HG03097 (cell line): ENCODE results near the gene TSPAN13.

Experiments used
- ATAC-seq: cut with Tn5 transposase; IDR thresholded peaks from one replicate; pipeline ENCODE4 v1.9.1; 2021; ENCODE audit not compliant: unreplicated experiment, low FRiP score

Gene TSPAN13

DNA sequence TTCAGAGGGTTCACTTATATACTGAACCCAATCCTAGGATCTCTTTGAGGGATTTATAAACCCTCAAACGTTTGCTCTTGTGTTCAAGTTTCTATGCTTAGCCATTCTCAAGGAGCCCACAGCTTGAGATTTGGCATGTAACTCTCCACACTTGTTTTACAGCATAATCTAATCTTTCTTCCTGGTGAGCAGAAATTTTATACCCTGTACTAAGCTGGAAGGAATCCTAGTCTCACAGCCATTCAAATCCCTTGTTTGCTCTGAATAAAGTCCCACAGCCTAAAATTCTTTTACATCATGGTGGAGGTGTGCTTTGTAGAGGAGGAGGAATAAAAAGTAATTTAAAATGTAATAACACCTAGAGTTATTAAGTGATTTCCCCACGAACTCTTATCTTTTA is 56.6 kb downstream of the TSPAN13 start:
- ATAC-seq, result no peak

DNA sequence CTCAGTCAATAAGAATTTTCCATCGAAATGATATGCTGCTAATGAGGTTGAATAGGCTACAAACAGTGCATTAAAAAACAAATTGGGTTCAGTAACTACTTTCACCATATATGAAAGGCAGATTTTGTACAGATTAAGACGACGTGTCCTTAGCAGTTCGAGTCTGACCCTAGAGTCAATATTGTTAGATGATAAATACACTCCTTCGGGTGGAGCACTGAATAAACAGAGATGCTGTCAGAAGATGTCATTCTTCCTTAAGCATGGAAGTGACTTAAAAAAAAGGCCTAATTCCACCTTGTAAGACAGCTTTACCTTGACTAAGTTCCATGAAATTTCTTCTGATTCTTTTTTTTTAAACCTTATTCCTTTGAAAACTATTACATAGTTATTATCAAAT is 57.0 kb downstream of the TSPAN13 start:
- ATAC-seq, result no peak

DNA sequence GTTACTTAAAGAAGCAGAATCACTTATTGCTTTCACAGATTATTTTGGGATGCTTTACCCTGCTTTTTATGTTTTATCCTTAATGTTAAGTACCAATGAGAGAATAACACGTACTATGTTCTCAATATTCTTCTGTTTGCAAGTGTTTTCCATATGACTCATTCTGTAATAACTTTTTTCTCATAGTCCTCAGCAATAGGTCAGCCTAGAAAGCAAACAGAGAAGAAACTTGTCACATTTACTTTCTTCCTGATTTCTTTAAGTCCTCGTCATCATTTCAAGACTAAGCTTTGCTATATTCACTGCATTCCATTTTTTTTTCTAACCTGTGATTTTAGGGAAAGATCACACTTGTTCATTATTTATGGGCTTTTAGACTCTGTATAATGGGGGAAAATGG is 58.0 kb downstream of the TSPAN13 start:
- no peak for ATAC-seq

DNA sequence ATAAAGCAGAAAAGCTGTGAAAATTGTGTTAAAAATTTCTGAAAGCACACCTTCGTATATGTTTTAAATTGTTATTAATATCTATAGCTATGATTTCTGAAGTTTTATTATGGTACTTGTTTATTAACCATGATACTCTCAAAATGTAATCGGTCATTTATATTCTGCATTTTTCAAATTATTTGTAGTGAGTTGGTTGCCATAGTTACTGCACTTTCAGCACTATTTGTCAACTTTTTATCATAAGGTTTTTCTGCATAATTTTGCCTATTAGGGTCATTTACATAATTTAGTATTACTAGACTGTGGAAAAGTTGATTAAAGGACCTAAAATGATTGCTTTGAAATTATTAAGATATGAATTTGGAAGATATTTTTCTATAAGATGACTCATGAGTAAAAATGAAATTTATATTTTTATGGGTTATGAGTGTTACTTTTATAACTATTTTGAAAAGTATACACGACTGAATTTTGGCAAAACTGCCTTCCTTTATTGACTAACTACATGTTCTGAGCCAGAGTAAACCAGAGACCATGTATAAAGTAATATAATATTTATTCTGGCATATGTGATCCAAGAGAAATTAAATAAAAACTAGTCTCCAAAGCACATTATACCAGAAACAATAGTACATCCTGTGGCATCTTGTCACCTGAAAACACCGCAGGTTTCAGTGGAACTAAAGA is 59.1 kb downstream of the TSPAN13 start:
- no peak for ATAC-seq

- ATAC-seq, result no peak
These were observed 59.7 kb downstream of the TSPAN13 start for GRCh38 chr7:16813232-16813616.

- no peak for ATAC-seq
These were observed 61.4 kb downstream of the TSPAN13 start for GRCh38 chr7:16815001-16815400.

DNA sequence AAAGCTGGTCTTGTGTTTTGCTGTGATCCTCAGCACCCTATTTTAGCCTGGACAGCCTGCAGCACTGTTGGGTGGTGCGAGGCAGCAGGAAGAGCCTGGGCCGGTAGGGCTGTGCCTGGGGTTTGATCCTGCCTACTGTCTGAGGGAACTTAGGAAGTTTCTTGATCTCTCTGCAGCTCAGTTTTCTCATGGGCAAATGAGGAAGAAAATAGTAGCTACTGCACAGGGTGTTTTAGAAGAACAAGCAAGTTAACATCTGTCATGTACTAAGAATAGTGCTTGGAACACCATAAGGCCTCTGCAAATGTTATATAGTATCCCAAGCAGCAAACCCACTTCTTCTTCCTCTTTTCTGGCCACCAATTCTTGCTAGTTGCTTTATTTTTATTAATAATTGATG is 63.3 kb downstream of the TSPAN13 start:
- no peak for ATAC-seq

- no peak for ATAC-seq
These were observed 64.0 kb downstream of the TSPAN13 start for GRCh38 chr7:16817536-16817935.

- no peak for ATAC-seq
These were observed 65.2 kb downstream of the TSPAN13 start for GRCh38 chr7:16818732-16819131.

DNA sequence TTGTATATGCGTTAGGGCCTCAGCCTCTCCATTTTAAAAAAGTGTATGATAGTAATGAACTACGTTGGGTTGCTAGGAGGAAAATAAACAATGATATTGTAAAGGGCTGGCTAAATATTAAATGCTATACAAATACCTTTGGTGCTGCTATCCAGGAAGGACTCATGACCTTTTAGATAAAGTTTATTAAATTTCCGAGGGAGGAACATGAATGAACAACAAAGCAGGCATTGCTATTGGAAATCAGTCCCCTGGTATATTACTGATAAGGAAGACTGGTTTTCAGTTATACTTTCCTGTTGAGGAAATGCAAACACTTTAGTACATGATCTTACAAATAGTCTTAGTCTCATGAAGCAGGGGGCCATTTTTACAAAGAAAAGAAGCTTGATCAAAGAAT is 68.5 kb downstream of the TSPAN13 start:
- no peak for ATAC-seq

GRCh38 chr7:16826060-16826459 is 72.5 kb downstream of the TSPAN13 start:
- no peak for ATAC-seq

GRCh38 chr7:16833373-16833772 is 79.8 kb downstream of the TSPAN13 start:
- no peak for ATAC-seq
